ENCODE results near the gene CAMK1D. TPM values are rescaled to one million over a fixed set of nuclear protein-coding genes. Genes with fewer than 3 reads are reported as not detected.

Gene CAMK1D
- total and polyA plus RNA-seq, 10 of the 15 experiments (the other 5 are each of a cell fraction or from before 2014, with no cell fraction given), result 2.1 to 35.5 (median 14.7) TPM

DNA sequence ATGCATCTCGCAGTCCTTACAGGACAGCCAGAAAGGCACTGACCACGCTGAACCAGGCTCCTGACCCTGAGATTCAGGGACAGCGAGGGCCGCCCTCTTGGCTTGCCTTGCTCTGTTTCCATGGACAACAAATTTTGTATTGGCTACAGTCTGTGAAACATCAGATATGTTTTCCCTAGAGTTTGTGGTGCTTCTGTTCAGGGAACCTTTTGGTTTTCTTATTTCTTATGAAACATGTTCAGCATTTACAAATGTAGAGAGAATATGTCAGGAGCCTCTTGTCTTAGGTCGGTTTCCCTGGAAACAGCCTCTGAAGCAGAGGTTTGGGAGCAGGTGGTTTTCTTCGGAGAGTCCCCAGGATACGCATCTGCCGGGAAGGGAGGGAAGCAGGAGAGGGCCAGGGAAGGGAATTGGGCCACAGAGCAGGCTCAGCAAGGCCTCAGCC lies 392.0 kb downstream of the CAMK1D start:
- in situ Hi-C loops (cut with MboI), result no loop called here
- Histone ChIP-seq H3K4me3 (no peak overlapping the region), H3K9ac (ENCODE audit: control insufficient read depth, insufficient read depth, low read length) (no peak overlapping the region), H3K9me3 (replicated peaks; ENCODE audit: control insufficient read depth, insufficient read depth, low read length) (no peaks in the 10 kb centered on the region), H3K36me3 (ENCODE audit: control insufficient read depth in 2 of 2, insufficient read depth in 2 of 2, low read length in 1 of 2) (no peaks in the 10 kb centered on the region), H4K20me1 (ENCODE audit: control insufficient read depth, insufficient read depth) (no peaks in the 10 kb centered on the region), H2AFZ (ENCODE audit: control insufficient read depth, low read depth, low read length) (no peak overlapping the region), H3K79me2 (ENCODE audit: control insufficient read depth, insufficient read depth, low read length) (no peaks in the 10 kb centered on the region), H3K27ac (ENCODE audit: control insufficient read depth, insufficient read depth) (no peak overlapping the region), H3K4me1 (ENCODE audit: control insufficient read depth, insufficient read depth, low read length) (no peaks in the 10 kb centered on the region), H3K27me3 (replicated peaks in 1 of 2; ENCODE audit: control insufficient read depth in 2 of 2, insufficient read depth in 2 of 2, low read length in 1 of 2) (no peaks in the 10 kb centered on the region), H3K4me2 (ENCODE audit: control insufficient read depth, insufficient read depth) (no peak overlapping the region)
- intact Hi-C loops (cut with micrococcal nuclease; ENCODE audit: unreplicated experiment), result no loop called here
- WGBS (ENCODE audit: insufficient coverage, insufficient replicate concordance, low lambda C conversion rate, missing lambda C conversion rate), result 98% methylated on average over 7 of the region's 8 CpGs
- ChIA-PET SMC1A (ENCODE audit: uncharacterized antibody, unreplicated experiment) (interaction anchor here (0.5 kb wide), 1 partner anchor 32 kb away, joined by 3 read pairs; no protein-coding TSS in a partner anchor), RAD21 (ENCODE audit: unreplicated experiment) (no interaction called here), POLR2A (no interaction called here), CTCF (interaction anchor here (0.6 to 1.6 kb wide), 2 partner anchors 11 to 864 kb away, joined by 3 read pairs; no protein-coding TSS in a partner anchor)
- ATAC-seq, result no peak
- no peak for DNase-seq (ENCODE audit: low read depth, low spot score)
- FAIRE-seq, result no peak
- no TSS peak for BruUV-seq (replicated peaks)
- TF ChIP-seq SRF (IDR thresholded peaks at IDR 0.05; ENCODE audit: low read depth in 2 of 2, low read length in 2 of 2) (no peak), HDAC6 (IDR thresholded peaks at IDR 0.05; ENCODE audit: unreplicated experiment) (no peak), BRCA1 (IDR thresholded peaks at IDR 0.05; ENCODE audit: low read depth, low read length) (no peak), CHD4 (IDR thresholded peaks at IDR 0.05) (no peak), ZNF207 (IDR thresholded peaks at IDR 0.05; ENCODE audit: borderline replicate concordance) (no peak), ZSCAN29 (IDR thresholded peaks at IDR 0.05) (no peak), SMAD1 (IDR thresholded peaks at IDR 0.05; ENCODE audit: low read depth, partially characterized antibody) (no peak)
- TF ChIP-seq, protein P1, sequence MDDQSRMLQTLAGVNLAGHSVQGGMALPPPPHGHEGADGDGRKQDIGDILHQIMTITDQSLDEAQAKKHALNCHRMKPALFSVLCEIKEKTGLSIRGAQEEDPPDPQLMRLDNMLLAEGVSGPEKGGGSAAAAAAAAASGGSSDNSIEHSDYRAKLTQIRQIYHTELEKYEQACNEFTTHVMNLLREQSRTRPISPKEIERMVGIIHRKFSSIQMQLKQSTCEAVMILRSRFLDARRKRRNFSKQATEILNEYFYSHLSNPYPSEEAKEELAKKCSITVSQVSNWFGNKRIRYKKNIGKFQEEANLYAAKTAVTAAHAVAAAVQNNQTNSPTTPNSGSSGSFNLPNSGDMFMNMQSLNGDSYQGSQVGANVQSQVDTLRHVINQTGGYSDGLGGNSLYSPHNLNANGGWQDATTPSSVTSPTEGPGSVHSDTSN (IDR thresholded peaks at IDR 0.05; ENCODE audit: insufficient replicate concordance, low read depth, low read length), result no peak
- TF ChIP-seq, protein P2, sequence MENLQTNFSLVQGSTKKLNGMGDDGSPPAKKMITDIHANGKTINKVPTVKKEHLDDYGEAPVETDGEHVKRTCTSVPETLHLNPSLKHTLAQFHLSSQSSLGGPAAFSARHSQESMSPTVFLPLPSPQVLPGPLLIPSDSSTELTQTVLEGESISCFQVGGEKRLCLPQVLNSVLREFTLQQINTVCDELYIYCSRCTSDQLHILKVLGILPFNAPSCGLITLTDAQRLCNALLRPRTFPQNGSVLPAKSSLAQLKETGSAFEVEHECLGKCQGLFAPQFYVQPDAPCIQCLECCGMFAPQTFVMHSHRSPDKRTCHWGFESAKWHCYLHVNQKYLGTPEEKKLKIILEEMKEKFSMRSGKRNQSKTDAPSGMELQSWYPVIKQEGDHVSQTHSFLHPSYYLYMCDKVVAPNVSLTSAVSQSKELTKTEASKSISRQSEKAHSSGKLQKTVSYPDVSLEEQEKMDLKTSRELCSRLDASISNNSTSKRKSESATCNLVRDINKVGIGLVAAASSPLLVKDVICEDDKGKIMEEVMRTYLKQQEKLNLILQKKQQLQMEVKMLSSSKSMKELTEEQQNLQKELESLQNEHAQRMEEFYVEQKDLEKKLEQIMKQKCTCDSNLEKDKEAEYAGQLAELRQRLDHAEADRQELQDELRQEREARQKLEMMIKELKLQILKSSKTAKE (IDR thresholded peaks at IDR 0.05; ENCODE audit: low read depth, poor library complexity, severe bottlenecking), result no peak
- TF ChIP-seq, protein P3, sequence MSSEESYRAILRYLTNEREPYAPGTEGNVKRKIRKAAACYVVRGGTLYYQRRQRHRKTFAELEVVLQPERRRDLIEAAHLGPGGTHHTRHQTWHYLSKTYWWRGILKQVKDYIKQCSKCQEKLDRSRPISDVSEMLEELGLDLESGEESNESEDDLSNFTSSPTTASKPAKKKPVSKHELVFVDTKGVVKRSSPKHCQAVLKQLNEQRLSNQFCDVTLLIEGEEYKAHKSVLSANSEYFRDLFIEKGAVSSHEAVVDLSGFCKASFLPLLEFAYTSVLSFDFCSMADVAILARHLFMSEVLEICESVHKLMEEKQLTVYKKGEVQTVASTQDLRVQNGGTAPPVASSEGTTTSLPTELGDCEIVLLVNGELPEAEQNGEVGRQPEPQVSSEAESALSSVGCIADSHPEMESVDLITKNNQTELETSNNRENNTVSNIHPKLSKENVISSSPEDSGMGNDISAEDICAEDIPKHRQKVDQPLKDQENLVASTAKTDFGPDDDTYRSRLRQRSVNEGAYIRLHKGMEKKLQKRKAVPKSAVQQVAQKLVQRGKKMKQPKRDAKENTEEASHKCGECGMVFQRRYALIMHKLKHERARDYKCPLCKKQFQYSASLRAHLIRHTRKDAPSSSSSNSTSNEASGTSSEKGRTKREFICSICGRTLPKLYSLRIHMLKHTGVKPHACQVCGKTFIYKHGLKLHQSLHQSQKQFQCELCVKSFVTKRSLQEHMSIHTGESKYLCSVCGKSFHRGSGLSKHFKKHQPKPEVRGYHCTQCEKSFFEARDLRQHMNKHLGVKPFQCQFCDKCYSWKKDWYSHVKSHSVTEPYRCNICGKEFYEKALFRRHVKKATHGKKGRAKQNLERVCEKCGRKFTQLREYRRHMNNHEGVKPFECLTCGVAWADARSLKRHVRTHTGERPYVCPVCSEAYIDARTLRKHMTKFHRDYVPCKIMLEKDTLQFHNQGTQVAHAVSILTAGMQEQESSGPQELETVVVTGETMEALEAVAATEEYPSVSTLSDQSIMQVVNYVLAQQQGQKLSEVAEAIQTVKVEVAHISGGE (CRISPR knock-in tag; IDR thresholded peaks at IDR 0.05), result no peak
- TF ChIP-seq, protein P4, sequence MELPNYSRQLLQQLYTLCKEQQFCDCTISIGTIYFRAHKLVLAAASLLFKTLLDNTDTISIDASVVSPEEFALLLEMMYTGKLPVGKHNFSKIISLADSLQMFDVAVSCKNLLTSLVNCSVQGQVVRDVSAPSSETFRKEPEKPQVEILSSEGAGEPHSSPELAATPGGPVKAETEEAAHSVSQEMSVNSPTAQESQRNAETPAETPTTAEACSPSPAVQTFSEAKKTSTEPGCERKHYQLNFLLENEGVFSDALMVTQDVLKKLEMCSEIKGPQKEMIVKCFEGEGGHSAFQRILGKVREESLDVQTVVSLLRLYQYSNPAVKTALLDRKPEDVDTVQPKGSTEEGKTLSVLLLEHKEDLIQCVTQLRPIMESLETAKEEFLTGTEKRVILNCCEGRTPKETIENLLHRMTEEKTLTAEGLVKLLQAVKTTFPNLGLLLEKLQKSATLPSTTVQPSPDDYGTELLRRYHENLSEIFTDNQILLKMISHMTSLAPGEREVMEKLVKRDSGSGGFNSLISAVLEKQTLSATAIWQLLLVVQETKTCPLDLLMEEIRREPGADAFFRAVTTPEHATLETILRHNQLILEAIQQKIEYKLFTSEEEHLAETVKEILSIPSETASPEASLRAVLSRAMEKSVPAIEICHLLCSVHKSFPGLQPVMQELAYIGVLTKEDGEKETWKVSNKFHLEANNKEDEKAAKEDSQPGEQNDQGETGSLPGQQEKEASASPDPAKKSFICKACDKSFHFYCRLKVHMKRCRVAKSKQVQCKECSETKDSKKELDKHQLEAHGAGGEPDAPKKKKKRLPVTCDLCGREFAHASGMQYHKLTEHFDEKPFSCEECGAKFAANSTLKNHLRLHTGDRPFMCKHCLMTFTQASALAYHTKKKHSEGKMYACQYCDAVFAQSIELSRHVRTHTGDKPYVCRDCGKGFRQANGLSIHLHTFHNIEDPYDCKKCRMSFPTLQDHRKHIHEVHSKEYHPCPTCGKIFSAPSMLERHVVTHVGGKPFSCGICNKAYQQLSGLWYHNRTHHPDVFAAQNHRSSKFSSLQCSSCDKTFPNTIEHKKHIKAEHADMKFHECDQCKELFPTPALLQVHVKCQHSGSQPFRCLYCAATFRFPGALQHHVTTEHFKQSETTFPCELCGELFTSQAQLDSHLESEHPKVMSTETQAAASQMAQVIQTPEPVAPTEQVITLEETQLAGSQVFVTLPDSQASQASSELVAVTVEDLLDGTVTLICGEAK (IDR thresholded peaks at IDR 0.05; ENCODE audit: borderline replicate concordance), result no peak

Measured in GM12878 (cell line).